Measurements from ENCODE around the gene ADAM10. TPM values are rescaled to one million over a fixed set of nuclear protein-coding genes. Genes with fewer than 3 reads are reported as not detected.

Gene ADAM10
- total RNA-seq, 1 experiment from 2014 or later = 474 TPM

DNA sequence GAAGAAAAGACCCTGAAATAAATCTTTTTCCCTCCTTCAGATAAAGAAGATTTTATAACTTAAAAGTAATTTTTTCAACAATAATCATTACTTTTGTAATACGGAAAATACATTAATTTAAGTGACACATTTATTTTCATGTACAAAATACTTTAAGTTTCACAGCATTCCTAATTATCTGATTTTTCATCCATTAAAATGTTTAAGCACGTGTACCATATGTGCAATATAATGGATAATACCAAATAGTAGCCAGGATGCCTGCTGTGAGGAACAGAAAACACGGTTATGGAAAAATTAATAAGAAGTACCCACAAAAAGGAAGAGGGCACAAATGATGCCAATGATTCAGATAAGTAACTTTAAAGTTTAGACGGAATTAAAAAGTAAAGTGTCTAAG lies 33.5 kb downstream of the ADAM10 start:
- CTCF ChIA-PET = no interaction called here
- no peak overlapping the region for H3K27ac Mint-ChIP-seq (ENCODE audit: unreplicated experiment)
- H3K9me3 Mint-ChIP-seq (ENCODE audit: low read depth, unreplicated experiment) = no peaks in the 10 kb centered on the region
- no peaks in the 10 kb centered on the region for H3K27me3 Mint-ChIP-seq (ENCODE audit: unreplicated experiment)
- intact Hi-C loops (cut with micrococcal nuclease; ENCODE audit: unreplicated experiment) = no loop called here
- peaks cover 15% of the 10 kb centered on the region for H3K36me3 Mint-ChIP-seq (ENCODE audit: insufficient read depth, unreplicated experiment)
- no peak for DNase-seq
- H3K4me1 Mint-ChIP-seq (ENCODE audit: low read depth, unreplicated experiment) = peaks cover 11% of the 10 kb centered on the region
- H3K4me3 Mint-ChIP-seq (ENCODE audit: low read depth, unreplicated experiment) = no peak overlapping the region
- TF ChIP-seq CTCF (IDR thresholded peaks at IDR 0.05; ENCODE audit: unreplicated experiment) = no peak
- no TSS peak for BruUV-seq (replicated peaks)

DNA sequence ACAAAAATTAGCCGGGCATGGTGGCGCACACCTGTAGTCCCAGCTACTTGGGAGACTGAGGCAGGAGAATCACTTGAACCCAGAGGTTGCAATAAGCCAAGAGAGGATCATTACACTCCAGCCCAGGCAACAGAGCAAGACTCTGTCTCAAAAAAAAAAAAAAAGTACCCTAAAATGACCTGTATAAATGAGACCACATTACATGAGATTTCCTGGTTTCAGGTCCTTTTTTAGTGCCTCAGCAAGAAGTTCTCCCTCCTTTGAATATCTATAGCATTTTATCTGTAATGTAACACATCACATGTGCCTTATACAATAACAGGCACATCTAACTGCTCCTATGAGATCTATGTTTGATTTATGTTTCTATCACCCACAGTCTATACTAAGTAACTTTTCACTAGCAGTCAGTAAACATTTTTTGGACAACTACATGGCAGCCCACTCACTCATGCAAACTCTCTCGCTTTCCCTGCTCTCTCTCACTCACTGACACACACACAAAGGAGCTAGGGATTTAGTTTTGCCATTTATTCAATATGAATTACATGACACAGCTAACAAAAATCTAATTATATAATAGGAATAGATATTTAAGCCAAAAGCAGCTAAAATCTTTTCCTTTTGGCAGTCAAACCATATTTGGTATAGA lies 34.1 kb downstream of the ADAM10 start:
- BruUV-seq (replicated peaks) = no TSS peak
- CTCF ChIA-PET = no interaction called here
- Mint-ChIP-seq H3K9me3 (ENCODE audit: low read depth, unreplicated experiment) (no peaks in the 10 kb centered on the region), H3K4me1 (ENCODE audit: low read depth, unreplicated experiment) (peaks cover 10% of the 10 kb centered on the region), H3K36me3 (ENCODE audit: insufficient read depth, unreplicated experiment) (peaks cover 19% of the 10 kb centered on the region), H3K4me3 (ENCODE audit: low read depth, unreplicated experiment) (no peak overlapping the region), H3K27me3 (ENCODE audit: unreplicated experiment) (no peaks in the 10 kb centered on the region), H3K27ac (ENCODE audit: unreplicated experiment) (no peak overlapping the region)
- TF ChIP-seq CTCF (IDR thresholded peaks at IDR 0.05; ENCODE audit: unreplicated experiment) = no peak
- intact Hi-C loops (cut with micrococcal nuclease; ENCODE audit: unreplicated experiment) = no loop called here
- no peak for DNase-seq

DNA sequence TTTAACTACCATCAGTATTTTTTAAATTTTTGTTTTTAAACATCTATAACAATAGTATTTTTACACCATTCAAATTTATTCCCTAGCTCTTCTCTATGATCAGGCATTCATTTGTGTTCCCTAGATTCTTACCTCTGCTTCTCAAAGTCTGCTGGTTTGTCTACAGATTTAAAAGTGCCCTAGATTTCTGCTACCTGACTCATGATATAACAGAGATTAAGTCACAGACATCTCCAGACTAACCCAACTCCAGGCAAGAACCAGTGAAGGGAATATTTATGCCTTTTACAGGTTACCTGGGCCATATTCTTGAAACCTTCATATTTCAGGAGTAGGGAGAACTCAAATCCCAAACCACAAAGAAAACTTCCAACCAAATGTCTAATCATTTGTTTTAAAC lies 38.8 kb downstream of the ADAM10 start:
- Mint-ChIP-seq H3K4me3 (ENCODE audit: low read depth, unreplicated experiment) (no peak overlapping the region), H3K9me3 (ENCODE audit: low read depth, unreplicated experiment) (no peaks in the 10 kb centered on the region), H3K36me3 (ENCODE audit: insufficient read depth, unreplicated experiment) (peaks cover 26% of the 10 kb centered on the region), H3K27me3 (ENCODE audit: unreplicated experiment) (no peaks in the 10 kb centered on the region), H3K4me1 (ENCODE audit: low read depth, unreplicated experiment) (no peaks in the 10 kb centered on the region), H3K27ac (ENCODE audit: unreplicated experiment) (no peak overlapping the region)
- no peak for TF ChIP-seq CTCF (IDR thresholded peaks at IDR 0.05; ENCODE audit: unreplicated experiment)
- no peak for DNase-seq
- intact Hi-C loops (cut with micrococcal nuclease; ENCODE audit: unreplicated experiment) = no loop called here
- no TSS peak for BruUV-seq (replicated peaks)
- CTCF ChIA-PET = no interaction called here

DNA sequence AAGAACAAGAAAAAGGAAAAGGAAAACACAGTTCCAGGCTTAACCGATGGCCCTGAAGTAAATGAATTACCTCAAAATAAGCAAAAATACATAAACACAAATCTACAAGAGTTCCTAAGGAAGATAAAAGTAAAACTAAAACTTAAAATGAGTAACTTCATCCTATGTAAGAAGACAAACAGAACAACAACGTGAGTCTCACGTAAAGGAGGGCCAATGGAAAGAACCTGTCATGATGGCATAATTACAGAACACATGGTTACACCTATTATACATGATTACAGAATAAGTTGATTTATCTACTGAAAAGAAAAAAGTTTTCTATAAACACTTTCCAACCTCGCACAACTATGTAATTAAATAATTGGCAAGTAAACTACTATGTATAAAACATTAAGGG lies 42.1 kb downstream of the ADAM10 start:
- Mint-ChIP-seq H3K27ac (ENCODE audit: unreplicated experiment) (no peak overlapping the region), H3K4me3 (ENCODE audit: low read depth, unreplicated experiment) (no peak overlapping the region), H3K27me3 (ENCODE audit: unreplicated experiment) (no peaks in the 10 kb centered on the region), H3K9me3 (ENCODE audit: low read depth, unreplicated experiment) (no peaks in the 10 kb centered on the region), H3K4me1 (ENCODE audit: low read depth, unreplicated experiment) (no peaks in the 10 kb centered on the region), H3K36me3 (ENCODE audit: insufficient read depth, unreplicated experiment) (peaks cover 25% of the 10 kb centered on the region)
- DNase-seq = no peak
- BruUV-seq (replicated peaks) = no TSS peak
- intact Hi-C loops (cut with micrococcal nuclease; ENCODE audit: unreplicated experiment) = no loop called here
- CTCF ChIA-PET = no interaction called here
- TF ChIP-seq CTCF (IDR thresholded peaks at IDR 0.05; ENCODE audit: unreplicated experiment) = no peak
